LNCaP clone FGC (cell line): ENCODE data around the gene KLK4.

Experiments used
- DNase-seq: peaks from one replicate; pipeline ENCODE4 v3.0.0-alpha.2; 2011; ENCODE audit warnings: low read depth
- H3K4me3 ChIP-seq: 2 replicates; pipeline ENCODE4 v1.5.1; 2011; ENCODE audit warnings: mild to moderate bottlenecking, low read depth, low read length, control low read depth
- CTCF ChIP-seq: IDR thresholded peaks from 2 replicates; pipeline ENCODE4 v1.5.1; 2012; ENCODE audit warnings: mild to moderate bottlenecking; ENCODE audit not compliant: control insufficient read depth, insufficient read depth; ENCODE audit errors: extremely low read depth

Gene KLK4

GRCh38 chr19:50916069-50916468 is 4.9 kb upstream of the KLK4 start:
- no peak overlapping the region for H3K4me3 ChIP-seq
- no peak for DNase-seq
- TF ChIP-seq CTCF = no peak

GRCh38 chr19:50912727-50913716 is 1.8 kb upstream of the KLK4 start:
- no peak for TF ChIP-seq CTCF
- no peak for DNase-seq
- H3K4me3 ChIP-seq = no peak overlapping the region

- no peak overlapping the region for H3K4me3 ChIP-seq
- no peak for DNase-seq
- TF ChIP-seq CTCF = no peak
These were observed 956 bp upstream of the KLK4 start for GRCh38 chr19:50912102-50912599.

- DNase-seq = no peak
- H3K4me3 ChIP-seq = no peak overlapping the region
- TF ChIP-seq CTCF = no peak
These were observed 473 bp downstream of the KLK4 start for GRCh38 chr19:50910722-50911121.

- no peak for TF ChIP-seq CTCF
- peak; percentile 82 for DNase-seq
- H3K4me3 ChIP-seq = peak overlapping the region; percentile 95
These were observed 1.7 kb downstream of the KLK4 start for GRCh38 chr19:50909240-50910070.

- peak overlapping the region; percentile 95 for H3K4me3 ChIP-seq
- no peak for TF ChIP-seq CTCF
- no peak for DNase-seq
These were observed 2.9 kb downstream of the KLK4 start for GRCh38 chr19:50908336-50908735.
